Stimulated activated naive CD8-positive, alpha-beta T cell treated with anti-CD3 and anti-CD28 coated beads, Interleukin-15, Interleukin-2, amounts not matched to agents 100 U/mL and 50 U/mL, for 24 hours (primary cell): Measurements from ENCODE around the gene NUP93.

Source experiments
- ATAC-seq: fragments of 150-1000 bp; cut with Tn5 transposase; one replicate; pipeline ENCODE4 v1.10.0; 2021
- DNase-seq: peaks from one replicate; pipeline ENCODE4 v3.0.0; 2021

The NUP93 gene

GRCh38 chr16:56729735-56730662 is at the start of gene NUP93:
TSS of gene NUP93 (plus strand) at chr16:56730129. CDS start at chr16:56748248, 18,119 bp downstream.
- DNase-seq (peak; percentile 90), ATAC-seq (peak; percentile 90)

- peak; percentile 98 for ATAC-seq
Measured at GRCh38 chr16:56681939-56682702, 47.8 kb upstream of the NUP93 start, which contains the start of gene MT1X. TSS of gene MT1X (plus strand) at chr16:56682470. CDS start at chr16:56682541, 71 bp downstream.

DNA sequence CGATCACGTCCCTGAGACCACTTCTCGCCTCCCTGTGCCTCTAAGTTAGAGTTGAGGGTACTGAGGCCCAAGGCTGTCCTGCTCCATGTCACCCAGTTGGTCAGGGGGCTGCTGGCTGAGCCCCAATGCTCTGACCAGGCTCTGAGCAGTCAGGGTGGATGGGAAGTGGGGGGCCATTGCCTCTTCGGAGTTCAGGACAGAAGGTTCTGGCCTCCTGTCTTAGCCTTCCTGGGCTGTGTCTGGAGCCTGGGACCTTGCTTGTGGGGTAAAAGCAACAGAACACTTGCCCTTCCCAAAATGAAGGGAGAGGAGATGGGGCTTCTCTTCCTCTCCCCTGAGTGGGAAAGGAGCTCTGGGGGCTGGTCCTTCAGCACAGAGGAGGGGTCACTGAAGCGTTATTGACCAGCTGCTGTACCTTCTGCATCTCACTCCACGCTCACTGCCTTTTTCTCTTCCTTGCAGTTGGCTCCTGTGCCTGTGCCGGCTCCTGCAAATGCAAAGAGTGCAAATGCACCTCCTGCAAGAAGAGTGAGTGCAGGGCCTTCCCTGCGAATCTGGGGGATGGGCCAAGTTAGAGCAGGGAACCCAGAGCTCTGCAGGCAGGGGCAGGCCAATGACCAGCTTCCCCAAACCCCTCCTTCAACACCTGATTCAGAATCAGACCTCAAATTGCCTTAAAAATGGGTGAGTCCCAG is 47.1 kb upstream of the NUP93 start:
- no peak for DNase-seq
- no peak for ATAC-seq

More at GRCh38 chr16:56681939-56682702, 47.8 kb upstream of the NUP93 start, which contains the start of gene MT1X:
- DNase-seq: peak; percentile 89

DNA sequence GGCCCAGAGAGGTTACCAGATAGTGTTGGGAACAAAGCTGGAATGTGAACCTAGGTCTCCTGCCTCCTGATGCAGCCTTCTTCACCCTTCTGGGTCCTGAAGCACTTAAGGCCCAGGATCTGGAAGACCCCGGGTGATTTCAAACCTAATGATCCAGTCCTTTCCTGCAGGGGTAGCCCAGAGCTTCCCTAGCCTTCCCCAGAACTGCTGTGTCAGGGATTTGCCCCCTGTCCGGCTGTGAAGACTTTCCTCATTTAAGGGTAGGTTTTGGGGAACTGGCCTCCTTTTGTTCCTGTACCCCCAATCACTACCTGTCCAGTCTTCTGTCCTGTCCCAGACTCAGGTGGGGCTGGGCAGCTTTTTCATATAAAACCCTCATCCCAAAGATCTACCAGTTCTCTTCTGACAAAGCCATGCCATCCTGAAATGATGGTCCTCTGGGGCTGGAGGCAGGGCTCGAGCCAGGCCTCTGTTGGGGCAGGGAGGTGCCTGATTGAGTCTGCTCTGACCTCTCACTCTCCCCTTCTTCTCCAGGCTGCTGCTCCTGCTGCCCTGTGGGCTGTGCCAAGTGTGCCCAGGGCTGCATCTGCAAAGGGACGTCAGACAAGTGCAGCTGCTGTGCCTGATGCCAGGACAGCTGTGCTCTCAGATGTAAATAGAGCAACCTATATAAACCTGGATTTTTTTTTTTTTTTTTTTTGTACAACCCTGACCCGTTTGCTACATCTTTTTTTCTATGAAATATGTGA is 46.3 kb upstream of the NUP93 start:
- ATAC-seq (no peak), DNase-seq (no peak)

- DNase-seq (no peak), ATAC-seq (no peak)
Measured at GRCh38 chr16:56684256-56684925, 45.5 kb upstream of the NUP93 start.

DNA sequence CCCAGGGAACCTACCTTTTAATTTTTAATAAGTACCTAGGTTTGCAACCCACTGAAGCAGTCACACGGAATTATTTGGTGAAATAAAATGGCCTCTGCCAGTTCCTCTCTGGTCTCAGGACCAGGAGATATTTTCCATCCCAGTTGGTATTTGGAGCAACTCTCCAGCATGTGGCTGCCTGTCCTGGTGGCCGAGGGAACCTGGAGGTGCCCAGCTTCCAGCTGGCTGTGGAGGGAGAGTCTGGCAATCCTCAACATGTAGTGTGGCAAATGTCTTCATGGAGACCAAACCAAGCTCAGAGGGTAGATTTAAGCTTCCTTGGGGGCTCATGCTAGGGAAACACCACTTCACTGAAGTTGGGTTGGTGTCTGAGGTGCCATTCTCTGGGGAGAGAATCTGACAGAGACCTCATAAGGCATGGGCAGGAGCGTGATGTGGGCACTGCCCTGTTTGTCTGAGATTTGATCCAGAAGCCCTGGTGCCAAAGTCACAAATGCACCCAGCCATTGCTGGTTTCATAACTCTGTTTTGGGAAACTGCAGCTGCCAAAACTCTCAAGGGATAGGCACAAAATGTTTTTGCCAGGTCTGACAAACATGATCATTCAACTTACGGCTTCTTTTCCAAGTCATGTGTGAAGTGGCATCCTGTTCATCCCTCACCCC is 44.9 kb upstream of the NUP93 start:
- DNase-seq: no peak
- no peak for ATAC-seq

- DNase-seq: no peak
Measured at GRCh38 chr16:56686758-56687157, 43.2 kb upstream of the NUP93 start.

DNA sequence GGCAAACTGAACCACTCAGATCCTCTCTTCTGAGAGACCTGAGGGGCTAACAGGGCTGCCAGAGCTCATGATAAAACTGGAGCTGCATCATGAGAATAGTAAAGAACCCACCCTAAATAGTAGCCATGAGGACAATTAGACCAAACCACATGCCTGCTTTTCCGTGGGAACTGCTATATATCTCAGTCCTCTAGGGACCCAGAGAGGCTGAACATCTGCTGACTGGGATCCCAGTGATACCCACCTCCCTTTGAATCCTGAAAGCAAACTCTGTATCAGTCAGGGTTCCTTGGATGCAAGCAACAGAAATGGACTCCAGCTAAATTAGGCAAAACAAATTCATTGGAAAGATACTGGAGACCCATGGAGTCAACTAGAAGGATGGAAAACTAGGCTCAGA is 41.2 kb upstream of the NUP93 start:
- DNase-seq (no peak), ATAC-seq (no peak)

More at GRCh38 chr16:56686758-56687157, 43.2 kb upstream of the NUP93 start:
- no peak for ATAC-seq

DNA sequence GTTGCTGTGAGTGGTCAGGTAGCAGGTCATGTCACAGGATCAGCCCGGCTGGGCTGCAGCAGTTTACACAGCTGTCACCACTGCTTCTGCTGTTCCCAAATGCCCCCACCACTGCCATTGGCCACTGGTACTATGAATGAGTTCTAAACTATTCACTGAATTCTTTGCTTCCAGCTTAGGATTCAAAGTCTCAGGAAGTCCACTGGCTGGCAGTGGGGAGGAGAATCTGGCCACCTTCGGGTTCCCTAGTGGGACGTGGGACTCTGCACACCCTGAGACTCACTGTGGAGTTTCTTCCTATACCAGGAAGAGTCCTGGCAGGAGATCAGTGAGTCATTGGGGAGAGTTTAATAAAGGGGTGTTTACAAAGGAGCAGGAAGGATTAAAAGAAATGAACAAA is 40.8 kb upstream of the NUP93 start:
- DNase-seq (no peak), ATAC-seq (no peak)

GRCh38 chr16:56690420-56691122 is 39.4 kb upstream of the NUP93 start:
- no peak for DNase-seq
- no peak for ATAC-seq

GRCh38 chr16:56691885-56692284 is 38.0 kb upstream of the NUP93 start:
- no peak for DNase-seq
- ATAC-seq: no peak

DNA sequence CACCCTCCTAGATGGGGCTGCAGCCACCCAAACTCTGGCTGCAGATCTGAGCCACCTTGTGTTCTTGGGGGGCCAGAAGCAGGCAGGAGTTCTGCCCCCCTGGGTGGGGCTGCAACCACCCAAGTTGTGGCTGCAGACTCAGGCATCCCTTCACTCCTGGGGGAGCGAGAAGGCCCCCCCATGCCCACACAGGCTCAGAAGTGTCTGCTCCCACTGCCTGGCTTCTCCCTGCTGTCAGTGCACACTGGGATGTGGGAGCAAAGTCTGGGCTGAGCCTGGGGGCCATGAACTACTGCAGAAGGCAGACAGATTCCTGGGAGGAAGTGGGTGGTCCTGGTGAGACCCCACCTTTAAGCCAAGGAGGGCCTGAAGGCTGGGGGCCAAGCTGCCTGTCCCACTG is 34.7 kb upstream of the NUP93 start:
- DNase-seq (no peak), ATAC-seq (no peak)

DNA sequence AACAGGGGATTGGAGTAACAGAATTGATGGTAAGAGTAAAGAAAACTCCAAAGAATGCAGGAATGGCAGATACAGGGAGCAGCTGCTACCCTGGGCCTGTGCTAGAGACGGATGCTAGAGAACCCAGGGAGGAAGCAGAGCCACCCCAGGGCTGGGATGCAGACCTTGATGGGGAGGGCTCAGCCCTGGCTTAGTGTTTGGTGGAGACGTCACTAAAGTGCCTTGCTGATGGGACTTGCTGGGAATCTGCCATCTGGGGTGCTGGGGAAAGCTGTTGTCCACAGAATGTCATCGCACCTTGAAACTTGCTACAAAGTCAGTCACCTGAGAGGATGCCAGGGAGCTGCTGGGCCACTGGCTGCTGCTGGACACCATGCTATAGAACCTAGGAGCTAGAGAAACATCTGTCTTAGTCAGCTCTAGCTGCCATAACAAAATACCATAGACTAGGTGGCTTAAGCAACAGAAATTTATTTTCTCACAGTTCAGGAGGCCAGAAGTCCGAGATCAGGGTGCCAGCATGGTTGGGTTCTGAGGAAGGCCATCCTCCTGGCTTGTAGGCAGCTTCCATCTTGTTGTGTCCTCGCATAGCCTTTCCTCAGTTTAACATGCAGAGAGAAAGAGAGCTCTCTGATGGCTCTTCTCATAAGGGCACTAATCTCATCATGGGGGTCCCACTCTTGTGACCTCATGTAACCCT is 32.3 kb upstream of the NUP93 start:
- ATAC-seq: no peak
- no peak for DNase-seq

DNA sequence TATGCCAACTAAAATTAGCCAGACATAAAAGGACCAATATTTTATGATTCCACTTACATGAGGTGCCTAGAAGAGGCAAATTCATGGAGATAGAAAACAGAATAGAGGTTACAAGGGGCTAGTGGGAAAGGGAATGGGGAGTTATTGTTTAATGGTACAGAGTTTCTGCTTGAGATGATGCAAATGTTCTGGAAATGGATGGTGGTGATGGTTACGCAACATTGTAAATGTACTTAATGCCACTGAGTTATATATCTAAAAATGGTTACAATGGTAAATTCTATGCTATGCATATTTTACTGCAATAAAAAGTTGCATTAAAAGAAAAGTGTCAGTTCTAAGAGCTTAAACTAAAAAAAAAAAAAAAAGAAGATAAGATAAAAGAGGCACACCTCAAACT is 29.7 kb upstream of the NUP93 start:
- DNase-seq (no peak), ATAC-seq (no peak)

- ATAC-seq (no peak), DNase-seq (no peak)
Measured at GRCh38 chr16:56700631-56701030, 29.3 kb upstream of the NUP93 start.

- no peak for DNase-seq
- ATAC-seq: no peak
Measured at GRCh38 chr16:56701534-56701933, 28.4 kb upstream of the NUP93 start.

GRCh38 chr16:56702836-56703235 is 27.1 kb upstream of the NUP93 start:
- DNase-seq: no peak
- no peak for ATAC-seq

DNA sequence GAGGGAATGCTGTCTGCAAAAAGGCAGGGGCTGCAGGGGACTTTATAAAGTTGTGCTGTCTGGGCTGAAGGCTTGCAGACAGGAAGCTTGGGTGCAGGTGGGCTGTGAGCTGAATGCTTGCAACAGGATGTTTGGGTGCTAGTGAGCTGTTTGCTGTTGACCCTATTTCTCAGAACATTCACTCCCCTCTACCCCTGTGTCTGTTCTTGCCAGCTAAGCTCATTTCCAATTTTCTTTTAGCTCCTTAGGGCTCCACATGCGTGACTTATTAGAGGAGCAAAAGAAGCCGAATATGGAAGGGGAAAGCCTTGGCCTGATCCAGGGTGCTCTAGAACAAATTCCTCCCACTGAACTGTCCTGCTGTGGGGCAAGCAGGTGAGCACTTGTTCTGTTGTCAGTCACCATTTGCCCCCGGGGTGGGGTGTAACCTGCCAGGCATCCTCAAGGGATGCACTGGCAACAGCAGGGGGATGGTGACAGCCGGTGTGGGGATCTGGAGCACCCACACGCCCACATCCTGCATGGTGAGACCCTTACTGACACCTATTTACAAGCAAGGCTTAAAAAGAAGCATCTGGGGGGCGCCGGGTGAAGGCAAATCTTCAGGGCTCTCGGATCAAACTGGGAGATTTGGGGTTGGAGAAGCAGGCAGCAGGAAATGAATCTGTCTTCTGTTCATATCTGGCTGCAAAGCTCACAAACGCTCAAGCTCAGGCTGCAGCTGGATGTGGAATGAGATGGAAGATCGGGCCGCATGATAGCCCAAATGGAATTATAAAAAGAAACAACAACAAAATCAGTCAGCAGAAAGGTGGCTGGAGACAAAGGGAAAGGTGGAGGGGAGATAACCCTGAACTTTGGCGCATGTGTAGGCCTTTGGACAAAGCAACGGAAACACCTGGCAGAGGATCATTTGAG is 21.1 kb upstream of the NUP93 start:
- ATAC-seq (peak; percentile 25), DNase-seq (peak; percentile 29)
